Caco-2 (cell line): ENCODE measurements around the gene UFSP1. TPM values are rescaled to one million over a fixed set of nuclear protein-coding genes. Genes with fewer than 3 reads are reported as not detected.
A peak's percentile ranks its signal among the peaks of the same experiment; 100 is the strongest.
"Not testable (repeated sequence)": the region's sequence is repeated elsewhere in the genome, so short reads cannot be mapped to it uniquely, and the experiment has no call there.

Experiments
- BruUV-seq: library from RNA; stranded (reverse); fragments of 400-500 nt; replicated peaks from 2 replicates; lab custom pipeline; 2021; lab: Mats Ljungman, UMichigan
- CTCF ChIA-PET: fragments of 300-600 bp; sonication (Branson Sonifier 250); formaldehyde crosslinking; loops from one replicate; lab custom pipeline; 2022; ENCODE audit warnings: antibody characterized with exemption; lab: Charles Lee
- POLR2A ChIA-PET: fragments of 300-600 bp; sonication (Branson Sonifier 250); formaldehyde crosslinking; loops from one replicate; lab custom pipeline; 2022; ENCODE audit warnings: antibody characterized with exemption; lab: Charles Lee
- DNase-seq, 2 experiments: peaks; one replicate each; pipeline versions ENCODE4 v3.0.0 to v3.0.0-alpha.2; 2020 to 2022
- H3K27me3 ChIP-seq: replicated peaks from 2 replicates; pipeline ENCODE4 v1.6.0; 2011; ENCODE audit warnings: low read length; ENCODE audit not compliant: control insufficient read depth, insufficient read depth
- H3K36me3 ChIP-seq: 2 replicates; pipeline ENCODE4 v1.5.1; 2011; ENCODE audit warnings: low read length; ENCODE audit not compliant: control insufficient read depth, insufficient read depth
- H3K4me1 ChIP-seq: fragments of 250-450 bp; sonication (Bioruptor Pico); 2 replicates; pipeline ENCODE4 v1.5.1; 2020; ENCODE audit warnings: mild to moderate bottlenecking
- H3K4me3 ChIP-seq: 2 replicates; pipeline ENCODE4 v1.5.1; 2011; ENCODE audit warnings: low read depth, mild to moderate bottlenecking, control low read depth, low read length
- H3K9me3 ChIP-seq: fragments of 250-450 bp; sonication (Bioruptor Pico); 2 replicates; pipeline ENCODE4 v1.5.1; 2020; ENCODE audit warnings: mild to moderate bottlenecking, moderate library complexity
- H3K27ac Mint-ChIP-seq: one replicate; pipeline ENCODE4 v1.8.0; 2022; ENCODE audit warnings: mixed read lengths; ENCODE audit not compliant: unreplicated experiment
- H3K27me3 Mint-ChIP-seq: one replicate; pipeline ENCODE4 v1.8.0; 2022; ENCODE audit warnings: mixed read lengths; ENCODE audit not compliant: insufficient read depth, unreplicated experiment
- H3K36me3 Mint-ChIP-seq: one replicate; pipeline ENCODE4 v1.8.0; 2022; ENCODE audit warnings: mild to moderate bottlenecking, mixed read lengths; ENCODE audit not compliant: insufficient read depth, unreplicated experiment
- H3K4me1 Mint-ChIP-seq: one replicate; pipeline ENCODE4 v1.8.0; 2022; ENCODE audit warnings: low read depth, mixed read lengths; ENCODE audit not compliant: unreplicated experiment
- H3K4me3 Mint-ChIP-seq: one replicate; pipeline ENCODE4 v1.8.0; 2022; ENCODE audit warnings: mild to moderate bottlenecking, moderate library complexity, mixed read lengths; ENCODE audit not compliant: unreplicated experiment
- H3K9me3 Mint-ChIP-seq: one replicate; pipeline ENCODE4 v1.8.0; 2022; ENCODE audit warnings: mixed read lengths; ENCODE audit not compliant: unreplicated experiment
- intact Hi-C: fragments of 100-400 bp; cut with micrococcal nuclease; formaldehyde crosslinking; loops from one replicate; pipeline ENCODE4 v1.10.0; 2022; ENCODE audit not compliant: unreplicated experiment
- total RNA-seq: library from RNA; stranded (reverse); gene quantifications from 2 replicates; pipeline ENCODE4 v1.2.3, GENCODE V29; 2022
- TF ChIP-seq, protein P1 (sequence below), 2 experiments: fragments of 200-600 bp in 1 of 2; IDR thresholded peaks; 1 replicate in 1 of 2; 2 replicates in 1 of 2; pipeline versions ENCODE4 v1.5.1 to v1.8.0; 2011 to 2022; ENCODE audit warnings: antibody characterized with exemption in 1 of 2, control low read depth in 1 of 2, inconsistent platforms in 1 of 2, low read depth in 1 of 2, low read length in 1 of 2, mild to moderate bottlenecking in 1 of 2, moderate library complexity in 1 of 2; ENCODE audit not compliant: insufficient read depth in 1 of 2, severe bottlenecking in 1 of 2, unreplicated experiment in 1 of 2

Gene UFSP1
- total RNA-seq, 1 experiment from 2014 or later = 4.6 TPM

DNA sequence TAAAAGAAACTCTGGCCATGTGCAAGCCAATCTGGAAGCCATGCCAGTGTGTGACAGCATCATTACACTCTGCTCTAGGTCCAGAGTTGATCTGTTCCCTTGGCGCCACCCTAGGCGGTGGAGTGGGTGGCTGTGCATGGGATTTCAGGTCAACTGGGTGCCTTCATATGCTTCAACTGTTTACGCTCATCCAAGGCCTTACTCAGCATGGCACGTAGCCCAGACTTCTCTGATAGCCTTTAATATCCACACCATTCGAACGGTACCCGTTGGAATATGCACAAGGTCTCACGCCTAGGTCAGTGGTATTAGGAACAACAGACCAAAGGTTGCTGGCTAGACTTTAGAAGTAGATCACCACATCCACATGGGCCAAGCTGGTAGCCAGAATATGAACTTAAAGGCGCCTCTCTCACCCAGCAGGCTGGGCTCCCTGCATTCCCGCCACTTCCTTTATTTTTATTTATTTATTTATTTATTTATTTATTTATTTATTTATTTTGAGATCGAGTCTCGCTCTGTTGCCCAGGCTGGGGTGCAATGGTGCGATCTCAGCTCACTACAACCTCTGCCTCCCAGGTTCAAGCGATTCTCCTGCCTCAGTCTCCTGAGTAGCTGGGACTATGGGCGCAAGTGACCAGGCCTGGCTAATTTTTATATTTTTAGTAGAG lies 24.8 kb upstream of the UFSP1 start:
- no TSS peak for BruUV-seq
- Mint-ChIP-seq H3K9me3 (peaks cover 9% of the 10 kb centered on the region), H3K36me3 (no peaks in the 10 kb centered on the region), H3K4me3 (no peak overlapping the region), H3K27me3 (no peaks in the 10 kb centered on the region), H3K4me1 (peaks cover 26% of the 10 kb centered on the region), H3K27ac (peak overlapping the region; percentile 56)
- CTCF ChIA-PET = no interaction called here
- DNase-seq = no peak
- Histone ChIP-seq H3K36me3 (no peaks in the 10 kb centered on the region), H3K27me3 (no peaks in the 10 kb centered on the region), H3K4me3 (no peak overlapping the region), H3K4me1 (peaks cover 35% of the 10 kb centered on the region), H3K9me3 (no peaks in the 10 kb centered on the region)
- TF ChIP-seq, protein P1, sequence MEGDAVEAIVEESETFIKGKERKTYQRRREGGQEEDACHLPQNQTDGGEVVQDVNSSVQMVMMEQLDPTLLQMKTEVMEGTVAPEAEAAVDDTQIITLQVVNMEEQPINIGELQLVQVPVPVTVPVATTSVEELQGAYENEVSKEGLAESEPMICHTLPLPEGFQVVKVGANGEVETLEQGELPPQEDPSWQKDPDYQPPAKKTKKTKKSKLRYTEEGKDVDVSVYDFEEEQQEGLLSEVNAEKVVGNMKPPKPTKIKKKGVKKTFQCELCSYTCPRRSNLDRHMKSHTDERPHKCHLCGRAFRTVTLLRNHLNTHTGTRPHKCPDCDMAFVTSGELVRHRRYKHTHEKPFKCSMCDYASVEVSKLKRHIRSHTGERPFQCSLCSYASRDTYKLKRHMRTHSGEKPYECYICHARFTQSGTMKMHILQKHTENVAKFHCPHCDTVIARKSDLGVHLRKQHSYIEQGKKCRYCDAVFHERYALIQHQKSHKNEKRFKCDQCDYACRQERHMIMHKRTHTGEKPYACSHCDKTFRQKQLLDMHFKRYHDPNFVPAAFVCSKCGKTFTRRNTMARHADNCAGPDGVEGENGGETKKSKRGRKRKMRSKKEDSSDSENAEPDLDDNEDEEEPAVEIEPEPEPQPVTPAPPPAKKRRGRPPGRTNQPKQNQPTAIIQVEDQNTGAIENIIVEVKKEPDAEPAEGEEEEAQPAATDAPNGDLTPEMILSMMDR (IDR thresholded peaks at IDR 0.05; ENCODE audit: insufficient read depth in 1 of 2, low read depth in 1 of 2, low read length in 1 of 2, severe bottlenecking in 1 of 2, unreplicated experiment in 1 of 2) = no peak
- intact Hi-C loops = no loop called here
- POLR2A ChIA-PET = no interaction called here

DNA sequence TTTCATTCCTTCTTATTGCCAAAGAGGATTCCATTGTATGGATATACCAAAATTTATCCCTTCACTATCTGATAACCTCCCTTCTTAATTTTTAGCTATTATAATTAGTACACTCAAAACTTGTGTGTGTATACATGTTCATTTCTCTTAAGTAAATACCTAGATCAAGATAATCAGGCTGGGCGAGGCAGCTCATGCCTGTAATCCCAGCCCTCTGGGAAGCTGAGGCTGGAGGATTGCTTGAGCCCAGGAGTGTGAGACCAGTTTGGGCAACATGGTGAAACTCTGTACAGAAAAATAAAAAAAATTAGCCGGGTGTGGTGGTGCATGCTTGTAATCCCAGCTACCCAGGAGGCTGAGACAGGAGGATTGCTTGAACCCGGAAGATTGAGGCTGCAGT lies 22.0 kb upstream of the UFSP1 start:
- Mint-ChIP-seq H3K9me3 (peaks cover 9% of the 10 kb centered on the region), H3K27me3 (no peaks in the 10 kb centered on the region), H3K27ac (no peak overlapping the region), H3K36me3 (no peaks in the 10 kb centered on the region), H3K4me3 (no peak overlapping the region), H3K4me1 (peaks cover 26% of the 10 kb centered on the region)
- CTCF ChIA-PET = interaction anchor here (0.7 to 1.1 kb wide), 2 partner anchors 233 to 397 kb away, joined by 3 to 7 read pairs; no protein-coding TSS in a partner anchor
- Histone ChIP-seq H3K27me3 (no peaks in the 10 kb centered on the region), H3K4me1 (peaks cover 26% of the 10 kb centered on the region), H3K4me3 (no peak overlapping the region), H3K36me3 (no peaks in the 10 kb centered on the region), H3K9me3 (no peaks in the 10 kb centered on the region)
- POLR2A ChIA-PET = no interaction called here
- no peak for DNase-seq
- TF ChIP-seq, protein P1 (IDR thresholded peaks at IDR 0.05; ENCODE audit: insufficient read depth in 1 of 2, low read depth in 1 of 2, low read length in 1 of 2, severe bottlenecking in 1 of 2, unreplicated experiment in 1 of 2) = no peak
- no TSS peak for BruUV-seq
- intact Hi-C loops = no loop called here

DNA sequence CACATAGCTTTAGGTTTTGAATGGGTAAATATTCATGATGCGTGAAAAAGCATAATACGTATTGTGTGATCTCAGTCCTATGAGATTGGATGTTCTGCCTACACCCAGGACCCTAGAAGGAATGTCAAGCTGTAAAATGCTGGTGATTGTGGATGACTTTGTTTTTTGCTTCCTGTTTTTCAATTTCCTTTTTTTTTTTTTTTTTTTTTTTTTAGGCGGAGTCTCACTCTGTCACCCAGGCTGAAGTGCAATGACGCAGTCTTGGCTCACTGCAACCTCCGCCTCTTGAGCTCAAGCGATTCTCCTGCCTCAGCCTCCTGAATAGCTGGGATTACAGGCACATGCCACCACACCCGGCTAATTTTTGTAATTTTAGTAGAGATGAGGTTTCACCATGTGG lies 20.9 kb upstream of the UFSP1 start:
- H3K27me3 Mint-ChIP-seq, H3K36me3 ChIP-seq, H3K27me3 ChIP-seq, H3K36me3 Mint-ChIP-seq, DNase-seq, H3K9me3 ChIP-seq, H3K9me3 Mint-ChIP-seq, BruUV-seq, H3K4me3 ChIP-seq, H3K4me3 Mint-ChIP-seq, intact Hi-C loops: not testable (repeated sequence)
- Mint-ChIP-seq H3K4me1 (peaks cover 26% of the 10 kb centered on the region), H3K27ac (peak overlapping the region; percentile 23)
- ChIA-PET POLR2A (interaction anchor here (0.6 kb wide), 1 partner anchor 22 kb away, joined by 3 read pairs; no protein-coding TSS in a partner anchor), CTCF (interaction anchor here (0.5 to 0.6 kb wide), 2 partner anchors 226 to 331 kb away, joined by 3 read pairs; no protein-coding TSS in a partner anchor)
- peaks cover 26% of the 10 kb centered on the region for H3K4me1 ChIP-seq
